ENCODE data around the gene MT1X. TPM values are rescaled to one million over a fixed set of nuclear protein-coding genes. Genes with fewer than 3 reads are reported as not detected.

MT1X gene
- total and polyA plus RNA-seq, 8 donors = 261 to 1,982 (median 646) TPM

DNA sequence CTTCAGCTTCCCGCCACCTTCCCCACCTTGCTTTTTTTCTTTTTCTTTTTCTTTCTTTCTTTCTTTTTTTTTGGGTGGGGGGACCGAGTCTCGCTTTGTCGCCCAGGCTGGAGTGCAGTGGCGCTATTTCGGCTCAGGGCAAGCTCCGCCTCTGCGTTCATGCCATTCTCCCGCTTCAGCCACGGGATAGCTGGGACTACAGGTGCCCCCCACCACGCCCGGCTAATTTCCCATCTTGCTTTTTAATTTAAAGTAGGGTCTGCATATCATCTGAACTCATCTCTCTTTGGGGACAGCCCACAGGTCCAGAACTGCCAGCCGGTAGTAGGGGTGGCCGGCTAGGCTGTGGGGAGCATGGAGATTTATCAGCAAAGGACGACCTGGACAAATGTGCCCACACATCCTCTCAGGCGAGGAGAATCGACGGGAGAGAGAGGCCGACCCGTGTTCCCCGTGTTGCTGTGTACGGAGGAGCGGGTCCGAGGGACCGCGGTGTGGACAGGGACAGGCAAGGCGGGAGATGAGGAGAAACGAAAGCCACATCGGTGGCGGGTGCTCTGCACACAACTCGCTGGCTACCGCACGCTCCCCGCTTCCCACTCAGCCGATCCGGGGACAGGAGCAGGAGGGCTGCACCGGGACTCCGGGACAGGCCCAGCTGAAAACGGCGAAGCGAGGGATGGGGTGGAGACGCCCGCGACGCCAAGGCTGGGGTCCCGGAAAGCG lies 47.4 kb upstream of the MT1X start:
- no peak for DNase-seq
- Histone ChIP-seq H3K9me3 (no peaks in the 10 kb centered on the region), H3K36me3 (no peaks in the 10 kb centered on the region), H3K27ac (no peak overlapping the region), H3K4me3 (peak overlapping the region; percentile 8 to 54 (median 22)), H3K4me1 (peaks cover 30 to 71% (median 53%) of the 10 kb centered on the region in 4 donors), H3K27me3 (peaks cover 0 to 80% (median 15%) of the 10 kb centered on the region in 3 donors)
- TF ChIP-seq, protein P1, sequence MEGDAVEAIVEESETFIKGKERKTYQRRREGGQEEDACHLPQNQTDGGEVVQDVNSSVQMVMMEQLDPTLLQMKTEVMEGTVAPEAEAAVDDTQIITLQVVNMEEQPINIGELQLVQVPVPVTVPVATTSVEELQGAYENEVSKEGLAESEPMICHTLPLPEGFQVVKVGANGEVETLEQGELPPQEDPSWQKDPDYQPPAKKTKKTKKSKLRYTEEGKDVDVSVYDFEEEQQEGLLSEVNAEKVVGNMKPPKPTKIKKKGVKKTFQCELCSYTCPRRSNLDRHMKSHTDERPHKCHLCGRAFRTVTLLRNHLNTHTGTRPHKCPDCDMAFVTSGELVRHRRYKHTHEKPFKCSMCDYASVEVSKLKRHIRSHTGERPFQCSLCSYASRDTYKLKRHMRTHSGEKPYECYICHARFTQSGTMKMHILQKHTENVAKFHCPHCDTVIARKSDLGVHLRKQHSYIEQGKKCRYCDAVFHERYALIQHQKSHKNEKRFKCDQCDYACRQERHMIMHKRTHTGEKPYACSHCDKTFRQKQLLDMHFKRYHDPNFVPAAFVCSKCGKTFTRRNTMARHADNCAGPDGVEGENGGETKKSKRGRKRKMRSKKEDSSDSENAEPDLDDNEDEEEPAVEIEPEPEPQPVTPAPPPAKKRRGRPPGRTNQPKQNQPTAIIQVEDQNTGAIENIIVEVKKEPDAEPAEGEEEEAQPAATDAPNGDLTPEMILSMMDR (IDR thresholded peaks at IDR 0.05) = no peak
- TF ChIP-seq POLR2A (IDR thresholded peaks at IDR 0.05) (no peak), POLR2AphosphoS5 (IDR thresholded peaks at IDR 0.05) (no peak), EP300 (IDR thresholded peaks at IDR 0.05) (no peak)
- WGBS, 5 donors = 24 to 62% (median 29%) methylated on average over 47 of the region's 47 CpGs
- intact Hi-C loops (cut with DNase I; ENCODE audit: low total_unique reads) = no loop called here

DNA sequence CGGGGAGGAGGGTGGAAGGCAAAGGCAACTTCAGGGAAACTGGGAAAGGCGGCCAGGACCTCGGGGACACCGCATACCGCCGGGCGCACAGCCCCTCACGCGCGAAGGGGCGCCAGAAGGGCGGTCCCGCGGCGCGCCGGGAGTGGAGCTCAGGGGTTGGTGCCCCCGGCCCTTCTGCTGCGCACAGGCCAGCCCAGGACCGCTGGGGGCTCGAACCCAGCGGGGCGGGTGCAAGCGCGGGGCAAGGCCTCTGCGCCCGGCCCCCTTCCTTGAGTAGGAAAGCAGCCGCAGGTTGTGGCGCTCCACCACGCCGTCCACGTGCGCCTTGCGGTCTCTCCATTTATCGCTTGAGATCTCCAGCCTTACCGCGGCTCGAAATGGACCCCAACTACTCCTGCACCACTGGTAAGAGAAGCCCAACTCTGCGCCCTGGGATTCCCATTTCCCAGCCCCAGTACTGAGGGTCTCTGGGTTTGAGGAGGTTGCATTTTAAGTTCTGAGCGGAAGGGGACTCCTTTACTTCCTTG lies 46.8 kb upstream of the MT1X start:
- no peak overlapping the region for H3K27ac ChIP-seq
- intact Hi-C loops (cut with DNase I; ENCODE audit: low total_unique reads) = no loop called here
- H3K9me3 ChIP-seq = no peaks in the 10 kb centered on the region
- TF ChIP-seq EP300 (IDR thresholded peaks at IDR 0.05) = no peak
- no peak for TF ChIP-seq POLR2A (IDR thresholded peaks at IDR 0.05)
- peaks cover 0 to 83% (median 15%) of the 10 kb centered on the region in 3 donors for H3K27me3 ChIP-seq
- 12 to 41% (median 13%) methylated on average over 22 to 40 of the region's 40 CpGs for WGBS, 5 donors
- peak overlapping the region; percentile 8 to 54 (median 22) for H3K4me3 ChIP-seq
- DNase-seq = no peak
- no peaks in the 10 kb centered on the region for H3K36me3 ChIP-seq
- peaks cover 30 to 72% (median 54%) of the 10 kb centered on the region in 4 donors for H3K4me1 ChIP-seq

DNA sequence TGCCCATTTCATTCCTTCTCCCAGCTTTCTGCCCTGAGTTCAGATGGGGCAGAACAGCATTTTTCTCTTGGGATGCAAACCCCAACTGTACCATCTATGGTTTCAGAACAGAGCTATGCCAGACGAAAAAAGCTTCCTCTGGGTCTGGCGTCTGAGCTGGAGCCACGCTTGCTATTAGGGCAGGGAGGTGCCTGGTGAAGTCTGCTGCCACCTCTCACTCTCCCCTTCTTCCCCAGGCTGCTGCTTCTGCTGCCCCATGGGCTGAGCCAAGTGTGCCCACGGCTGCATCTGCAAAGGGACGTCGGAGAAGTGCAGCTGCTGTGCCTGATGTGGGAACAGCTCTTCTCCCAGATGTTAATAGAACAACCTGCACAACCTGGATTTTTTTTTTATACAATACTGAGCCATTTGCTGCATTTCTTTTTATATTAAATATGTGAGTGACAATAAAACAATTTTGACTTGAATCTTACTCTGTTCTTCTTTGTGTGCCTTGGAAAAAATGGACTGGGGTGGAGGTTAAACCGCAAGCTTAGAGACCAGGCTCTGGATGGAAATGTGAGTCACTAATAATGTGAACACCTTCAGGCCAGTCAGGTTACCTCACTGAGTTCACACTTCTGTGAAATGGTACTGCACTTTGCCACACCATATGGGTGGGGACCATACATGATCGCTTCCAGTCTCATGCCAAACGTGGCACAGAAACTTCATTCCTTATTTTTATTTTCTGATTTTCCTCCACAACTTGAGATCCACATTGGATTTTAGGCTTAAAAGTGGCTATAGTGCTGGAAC lies 45.5 kb upstream of the MT1X start:
- Histone ChIP-seq H3K27me3 (peaks cover 0 to 90% (median 15%) of the 10 kb centered on the region in 3 donors), H3K27ac (peak overlapping the region in 1 of 5 donors; percentile 83), H3K4me1 (peaks cover 29 to 69% (median 51%) of the 10 kb centered on the region in 4 donors), H3K36me3 (no peaks in the 10 kb centered on the region), H3K4me3 (no peak overlapping the region), H3K9me3 (no peaks in the 10 kb centered on the region)
- intact Hi-C loops (cut with DNase I; ENCODE audit: low total_unique reads) = no loop called here
- TF ChIP-seq POLR2AphosphoS5 (IDR thresholded peaks at IDR 0.05) (no peak), POLR2A (IDR thresholded peaks at IDR 0.05) (no peak), EP300 (IDR thresholded peaks at IDR 0.05) (no peak)
- TF ChIP-seq, protein P1 (IDR thresholded peaks at IDR 0.05) = no peak
- 54 to 76% (median 59%) methylated on average over 9 of the region's 9 CpGs for WGBS, 5 donors
- DNase-seq = no peak

DNA sequence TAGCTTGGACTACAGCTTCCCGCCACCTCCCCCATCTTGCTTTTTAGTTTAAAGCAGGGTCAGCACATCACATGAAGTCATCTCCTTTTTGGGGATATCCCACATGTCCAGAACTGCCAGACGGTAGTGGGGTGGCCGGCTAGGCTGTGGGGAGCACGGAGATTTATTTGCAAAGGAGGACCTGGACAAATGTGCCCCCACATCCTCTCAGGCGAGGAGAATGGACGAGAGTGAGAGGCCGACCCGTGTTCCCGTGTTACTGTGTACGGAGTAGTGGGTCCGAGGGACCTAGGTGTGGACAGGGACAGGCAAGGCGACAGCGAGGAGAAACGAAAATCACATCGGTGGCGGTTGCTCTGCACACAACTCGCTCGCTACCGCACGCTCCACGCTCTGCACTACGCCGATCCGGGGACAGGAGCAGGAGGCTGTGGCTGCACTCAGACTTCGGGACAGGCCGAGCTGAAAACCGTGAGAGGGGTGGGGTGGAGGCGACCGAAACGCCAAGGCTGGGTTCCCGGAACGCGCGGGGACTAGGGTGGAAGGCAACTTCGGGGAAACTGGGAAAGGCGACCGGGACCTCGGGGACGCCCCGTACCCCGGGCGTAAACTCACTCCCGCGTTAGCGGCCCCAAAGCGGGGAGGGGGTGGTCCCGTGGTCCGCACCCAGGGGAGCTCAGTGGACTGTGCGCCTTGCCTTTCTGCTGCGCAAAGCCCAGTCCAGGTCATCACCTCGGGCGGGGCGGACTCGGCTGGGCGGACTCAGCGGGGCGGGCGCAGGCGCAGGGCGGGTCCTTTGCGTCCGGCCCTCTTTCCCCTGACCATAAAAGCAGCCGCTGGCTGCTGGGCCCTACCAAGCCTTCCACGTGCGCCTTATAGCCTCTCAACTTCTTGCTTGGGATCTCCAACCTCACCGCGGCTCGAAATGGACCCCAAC lies 44.2 kb upstream of the MT1X start, which contains the start of gene MT1A:
TSS of gene MT1A (plus strand) at position 853 of the 937 bp plus-strand sequence. CDS start at position 926, 73 bp downstream.
- Histone ChIP-seq H3K4me1 (peaks cover 22 to 64% (median 49%) of the 10 kb centered on the region in 4 donors), H3K4me3 (peak within 1 kb of the TSS; percentile 46 to 52 (median 50)), H3K27me3 (peaks cover 0 to 81% (median 11%) of the 10 kb centered on the region in 3 donors), H3K27ac (peak within 1 kb of the TSS; percentile 60 to 85 (median 80)), H3K36me3 (no peaks in the 10 kb centered on the region), H3K9me3 (no peaks in the 10 kb centered on the region)
- intact Hi-C loops (cut with DNase I; ENCODE audit: low total_unique reads) = no loop called here
- peak; percentile 83 to 87 for DNase-seq
- WGBS, 5 donors = 5 to 10% (median 7%) methylated on average over 47 to 68 of the region's 68 CpGs
- TF ChIP-seq, protein P1 (IDR thresholded peaks at IDR 0.05) = no peak
- TF ChIP-seq EP300 (IDR thresholded peaks at IDR 0.05) (peak; percentile 16), POLR2AphosphoS5 (IDR thresholded peaks at IDR 0.05) (peak in 2 of 3 donors; percentile 71 to 85), POLR2A (IDR thresholded peaks at IDR 0.05) (peak in 1 of 4 donors; percentile 11)

Data from stomach (tissue), 9 donors.